IPS-15b (cell line): ENCODE measurements around the gene NXF2B.
"Not testable (repeated sequence)": the region's sequence is repeated elsewhere in the genome, so short reads cannot be mapped to it uniquely, and the experiment has no call there.

ENCODE experiments used
- H3K27me3 ChIP-seq: one replicate; pipeline ENCODE4 v1.6.1; 2013; ENCODE audit warnings: low read length; ENCODE audit not compliant: control insufficient read depth, insufficient read depth
- H3K36me3 ChIP-seq: one replicate; pipeline ENCODE4 v1.6.1; 2013; ENCODE audit warnings: low read length; ENCODE audit not compliant: control insufficient read depth, insufficient read depth
- H3K4me1 ChIP-seq: one replicate; pipeline ENCODE4 v1.6.1; 2013; ENCODE audit warnings: mild to moderate bottlenecking, low read length; ENCODE audit not compliant: control insufficient read depth, insufficient read depth
- H3K4me3 ChIP-seq: one replicate; pipeline ENCODE4 v1.5.1; 2013; ENCODE audit warnings: low read depth, low read length
- H3K9ac ChIP-seq: one replicate; pipeline ENCODE4 v1.6.1; 2013; ENCODE audit warnings: low read depth, mild to moderate bottlenecking, low read length
- H3K9me3 ChIP-seq: one replicate; pipeline ENCODE4 v1.6.1; 2013; ENCODE audit warnings: mild to moderate bottlenecking, low read length; ENCODE audit not compliant: control insufficient read depth, insufficient read depth

Gene NXF2B, protein sequence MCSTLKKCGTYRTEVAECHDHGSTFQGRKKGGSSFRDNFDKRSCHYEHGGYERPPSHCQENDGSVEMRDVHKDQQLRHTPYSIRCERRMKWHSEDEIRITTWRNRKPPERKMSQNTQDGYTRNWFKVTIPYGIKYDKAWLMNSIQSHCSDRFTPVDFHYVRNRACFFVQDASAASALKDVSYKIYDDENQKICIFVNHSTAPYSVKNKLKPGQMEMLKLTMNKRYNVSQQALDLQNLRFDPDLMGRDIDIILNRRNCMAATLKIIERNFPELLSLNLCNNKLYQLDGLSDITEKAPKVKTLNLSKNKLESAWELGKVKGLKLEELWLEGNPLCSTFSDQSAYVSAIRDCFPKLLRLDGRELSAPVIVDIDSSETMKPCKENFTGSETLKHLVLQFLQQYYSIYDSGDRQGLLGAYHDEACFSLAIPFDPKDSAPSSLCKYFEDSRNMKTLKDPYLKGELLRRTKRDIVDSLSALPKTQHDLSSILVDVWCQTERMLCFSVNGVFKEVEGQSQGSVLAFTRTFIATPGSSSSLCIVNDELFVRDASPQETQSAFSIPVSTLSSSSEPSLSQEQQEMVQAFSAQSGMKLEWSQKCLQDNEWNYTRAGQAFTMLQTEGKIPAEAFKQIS

DNA sequence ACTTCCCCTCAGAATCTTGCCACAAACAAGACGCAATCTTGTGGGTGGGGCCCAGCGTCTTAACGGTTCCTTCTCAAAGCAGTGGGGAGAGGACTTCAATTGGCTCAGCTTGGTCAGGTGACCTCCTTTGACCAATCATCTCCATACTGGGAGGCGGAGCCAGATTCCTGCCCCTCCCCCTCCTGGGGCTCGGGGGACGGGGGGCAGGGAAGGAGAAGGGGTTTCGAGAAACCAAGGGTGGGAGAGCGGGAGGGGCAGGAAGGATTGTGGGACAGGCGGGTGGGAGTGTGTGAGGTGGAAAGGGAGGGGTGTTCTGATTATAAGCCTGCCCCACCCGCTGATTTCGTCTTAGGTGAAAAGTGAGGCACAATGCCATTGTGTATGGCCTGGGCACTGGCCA, at the start of gene NXF2B:
Gene NXF2B (minus strand): TSS at position 101 of the 400 bp plus-strand sequence. CDS start 59,972 bp downstream, outside the sequence.
- not testable (repeated sequence) for H3K4me1 ChIP-seq, H3K27me3 ChIP-seq, H3K9ac ChIP-seq, H3K36me3 ChIP-seq, H3K4me3 ChIP-seq, H3K9me3 ChIP-seq

- not testable (repeated sequence) for H3K36me3 ChIP-seq, H3K9ac ChIP-seq, H3K4me3 ChIP-seq, H3K9me3 ChIP-seq, H3K4me1 ChIP-seq, H3K27me3 ChIP-seq
Measured at GRCh38 chrX:102478765-102479164, 39.0 kb upstream of the NXF2B start.

- H3K4me3 ChIP-seq, H3K4me1 ChIP-seq, H3K9me3 ChIP-seq, H3K9ac ChIP-seq, H3K36me3 ChIP-seq, H3K27me3 ChIP-seq: not testable (repeated sequence)
Measured at GRCh38 chrX:102471762-102472220, 32.0 kb upstream of the NXF2B start, which contains the start of gene TCP11X2. Gene TCP11X2 (minus strand): TSS chrX:102471812.

DNA sequence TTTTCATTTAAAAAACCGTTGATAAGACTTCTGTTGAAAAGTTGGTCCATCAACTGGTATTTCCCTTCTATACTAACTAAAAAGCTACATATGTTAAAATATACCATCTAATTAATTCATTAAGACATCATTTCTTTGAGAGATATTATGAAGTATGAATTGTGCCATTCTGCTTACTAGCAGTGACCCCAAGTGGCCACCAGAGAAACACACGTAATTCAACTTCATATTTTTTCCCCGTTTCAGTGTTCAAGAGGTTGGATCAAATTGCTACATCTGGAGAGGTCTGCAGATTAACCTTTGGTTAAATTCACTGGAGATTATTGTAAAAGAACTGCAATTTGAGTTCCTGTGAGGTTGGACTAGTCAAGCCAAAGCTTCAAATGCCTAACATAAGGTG, 30.4 kb upstream of the NXF2B start:
- not testable (repeated sequence) for H3K4me3 ChIP-seq, H3K9me3 ChIP-seq, H3K36me3 ChIP-seq, H3K9ac ChIP-seq, H3K27me3 ChIP-seq, H3K4me1 ChIP-seq

GRCh38 chrX:102458615-102459014, 18.8 kb upstream of the NXF2B start:
- not testable (repeated sequence) for H3K9ac ChIP-seq, H3K36me3 ChIP-seq, H3K4me3 ChIP-seq, H3K9me3 ChIP-seq, H3K27me3 ChIP-seq, H3K4me1 ChIP-seq

DNA sequence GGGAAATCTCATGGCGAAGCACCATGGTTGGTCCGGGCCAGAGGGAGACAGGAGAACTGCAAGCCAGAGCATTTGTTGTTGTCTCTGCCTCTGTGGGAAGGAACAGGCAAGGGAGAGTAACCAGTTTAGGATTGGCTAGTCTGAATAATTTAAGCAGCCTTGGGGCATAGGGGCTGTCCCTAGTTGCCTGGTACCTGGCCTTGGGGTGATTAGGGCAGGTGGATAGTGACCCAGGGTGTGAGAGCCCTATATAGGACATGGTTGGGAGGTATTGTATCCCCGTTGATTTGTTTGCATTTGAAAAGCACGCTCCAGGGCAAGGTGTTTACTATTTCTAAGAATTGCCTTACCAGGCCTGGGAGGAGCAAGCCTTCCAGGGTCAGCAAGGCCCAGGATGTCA, 25.3 kb downstream of the NXF2B start:
- not testable (repeated sequence) for H3K4me1 ChIP-seq, H3K9ac ChIP-seq, H3K27me3 ChIP-seq, H3K4me3 ChIP-seq, H3K36me3 ChIP-seq, H3K9me3 ChIP-seq

GRCh38 chrX:102345916-102346315, 93.9 kb downstream of the NXF2B start:
- Histone ChIP-seq H3K4me3 (no peak overlapping the region), H3K27me3 (no peaks in the 10 kb centered on the region), H3K4me1 (no peaks in the 10 kb centered on the region), H3K36me3 (no peaks in the 10 kb centered on the region), H3K9ac (no peak overlapping the region), H3K9me3 (no peaks in the 10 kb centered on the region)

GRCh38 chrX:102341867-102342266, 97.9 kb downstream of the NXF2B start:
- H3K9me3 ChIP-seq = no peaks in the 10 kb centered on the region
- no peaks in the 10 kb centered on the region for H3K27me3 ChIP-seq
- no peak overlapping the region for H3K4me3 ChIP-seq
- H3K36me3 ChIP-seq = no peaks in the 10 kb centered on the region
- no peak overlapping the region for H3K9ac ChIP-seq
- H3K4me1 ChIP-seq = no peaks in the 10 kb centered on the region

DNA sequence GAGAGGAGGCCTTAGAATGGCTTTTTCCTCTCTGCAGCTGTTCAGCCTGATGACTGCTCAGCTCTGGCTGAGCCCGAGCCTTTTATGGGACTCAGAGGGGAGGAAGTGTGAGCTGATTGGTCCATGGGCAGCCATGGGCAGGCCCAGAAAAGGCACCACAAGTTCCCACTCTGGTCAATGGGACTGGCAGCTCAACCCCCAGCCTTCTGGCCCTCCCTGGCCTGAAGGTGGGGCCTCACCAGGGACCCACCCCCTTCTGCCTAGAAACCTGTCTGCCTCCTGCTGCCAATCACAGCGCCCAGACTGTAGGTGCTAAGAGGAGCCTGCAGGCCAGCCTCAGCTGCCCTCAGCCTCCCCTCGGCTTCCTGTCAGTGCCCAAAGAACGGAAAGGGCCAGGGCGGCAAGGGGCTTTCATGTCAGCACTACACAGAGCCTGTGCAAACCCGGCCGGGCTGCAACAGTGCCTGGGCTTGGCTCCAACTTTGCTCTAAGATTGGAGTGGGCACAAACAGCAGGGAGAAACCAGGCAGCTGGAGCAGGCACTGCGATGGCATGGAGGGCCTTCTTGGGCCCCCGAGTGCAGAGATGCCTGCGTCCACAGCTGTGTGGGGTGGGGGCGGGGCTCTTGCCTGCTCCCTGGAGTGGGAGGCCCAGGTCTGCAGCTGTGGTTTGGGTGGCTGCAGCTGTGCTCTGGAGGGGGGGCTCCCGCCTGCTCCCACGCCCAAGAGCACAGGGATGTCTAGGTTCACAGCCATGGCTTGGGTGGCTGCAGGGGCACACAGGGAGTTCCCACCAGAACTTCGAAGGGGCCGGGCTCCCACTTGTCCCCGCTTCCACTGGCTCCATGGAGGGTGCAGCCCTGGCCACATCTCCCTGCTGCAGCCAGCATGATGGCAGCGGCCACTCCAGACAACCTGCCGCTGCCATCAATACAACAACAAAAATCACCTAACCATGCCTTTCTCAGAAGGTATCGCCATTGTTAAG, 100.2 kb downstream of the NXF2B start:
- Histone ChIP-seq H3K4me1 (no peaks in the 10 kb centered on the region), H3K27me3 (no peaks in the 10 kb centered on the region), H3K4me3 (no peak overlapping the region), H3K36me3 (no peaks in the 10 kb centered on the region), H3K9me3 (no peaks in the 10 kb centered on the region), H3K9ac (no peak overlapping the region)

- H3K9ac ChIP-seq = no peak overlapping the region
- H3K4me1 ChIP-seq = no peaks in the 10 kb centered on the region
- no peaks in the 10 kb centered on the region for H3K9me3 ChIP-seq
- no peak overlapping the region for H3K4me3 ChIP-seq
- H3K36me3 ChIP-seq = no peaks in the 10 kb centered on the region
- no peaks in the 10 kb centered on the region for H3K27me3 ChIP-seq
Measured at GRCh38 chrX:102338162-102338561, 101.6 kb downstream of the NXF2B start.
